Measurements from ENCODE around the gene DIAPH3.

Gene DIAPH3

GRCh38 chr13:60018536-60018935 lies 145.2 kb downstream of the DIAPH3 start:
- DNase-seq, result no peak

- no peak for DNase-seq
Observed at GRCh38 chr13:60016229-60016628, 147.5 kb downstream of the DIAPH3 start.

GRCh38 chr13:60013166-60013565 lies 150.6 kb downstream of the DIAPH3 start:
- DNase-seq, result no peak

- no peak for DNase-seq
Observed at GRCh38 chr13:60012488-60012887, 151.2 kb downstream of the DIAPH3 start.

- no peak for DNase-seq
Observed at GRCh38 chr13:60009300-60010253, 154.2 kb downstream of the DIAPH3 start.

- DNase-seq, result no peak
Observed at GRCh38 chr13:60001889-60002288, 161.8 kb downstream of the DIAPH3 start.

- DNase-seq, result no peak
Observed at GRCh38 chr13:60000976-60001375, 162.8 kb downstream of the DIAPH3 start.

- DNase-seq, result no peak
Observed at GRCh38 chr13:60000081-60000480, 163.6 kb downstream of the DIAPH3 start.

- DNase-seq, result no peak
Observed at GRCh38 chr13:59997976-59998375, 165.8 kb downstream of the DIAPH3 start.

GRCh38 chr13:59996461-59996980 lies 167.2 kb downstream of the DIAPH3 start:
- no peak for DNase-seq

- no peak for DNase-seq
Observed at GRCh38 chr13:59991395-59991794, 172.3 kb downstream of the DIAPH3 start.

- no peak for DNase-seq
Observed at GRCh38 chr13:59982631-59983382, 180.9 kb downstream of the DIAPH3 start.

- no peak for DNase-seq
Observed at GRCh38 chr13:59979589-59979988, 184.1 kb downstream of the DIAPH3 start.

GRCh38 chr13:59978862-59979261 lies 184.9 kb downstream of the DIAPH3 start:
- no peak for DNase-seq

- no peak for DNase-seq
Observed at GRCh38 chr13:59976856-59977255, 186.9 kb downstream of the DIAPH3 start.

GRCh38 chr13:59975807-59976435 lies 187.8 kb downstream of the DIAPH3 start:
- DNase-seq, result no peak

- DNase-seq, result no peak
Observed at GRCh38 chr13:59970847-59971246, 192.9 kb downstream of the DIAPH3 start.

- no peak for DNase-seq
Observed at GRCh38 chr13:59963827-59964226, 199.9 kb downstream of the DIAPH3 start.

- DNase-seq, result no peak
Observed at GRCh38 chr13:59963383-59963782, 200.3 kb downstream of the DIAPH3 start.

- DNase-seq, result no peak
Observed at GRCh38 chr13:59962343-59962742, 201.4 kb downstream of the DIAPH3 start.

GRCh38 chr13:59960683-59961082 lies 203.0 kb downstream of the DIAPH3 start:
- no peak for DNase-seq

- no peak for DNase-seq
Observed at GRCh38 chr13:59957438-59957837, 206.3 kb downstream of the DIAPH3 start.

- DNase-seq, result no peak
Observed at GRCh38 chr13:59954601-59955000, 209.1 kb downstream of the DIAPH3 start.

Measured in activated naive CD4-positive, alpha-beta T cell treated with Interleukin-2 at 50 U/mL for 16 hours (primary cell).